Heart right ventricle (tissue), 16 donors: ENCODE results near the gene GABRR1. TPM values are rescaled to one million over a fixed set of nuclear protein-coding genes. Genes with fewer than 3 reads are reported as not detected.
A peak's percentile ranks its signal among the peaks of the same experiment; 100 is the strongest.

Experiments used
- ATAC-seq, 8 donors: fragments of 200-7000 bp; cut with Tn5 transposase; one replicate each; pipeline ENCODE4 v1.9.1; 2020; ENCODE audit warnings: mild to moderate bottlenecking in 8 of 8, moderate library complexity in 8 of 8, moderate number of reproducible peaks in 1 of 8
- DNase-seq, 2 donors: peaks; one replicate each; pipeline ENCODE4 v3.0.0-alpha.2; 2020
- H3K27ac ChIP-seq, 10 donors: fragments of 200-600 bp; sonication (generic) in 2 of 10; one replicate each; pipeline versions ENCODE4 v1.5.0 to v1.8.0; 2020 to 2022; ENCODE audit warnings: mild to moderate bottlenecking in 3 of 10
- H3K27me3 ChIP-seq, 7 donors: fragments of 200-600 bp; one replicate each; pipeline ENCODE4 v1.8.0; 2021 to 2022; ENCODE audit warnings: mild to moderate bottlenecking in 2 of 7
- H3K36me3 ChIP-seq, 9 donors: fragments of 200-600 bp; sonication (generic) in 1 of 9; one replicate each; pipeline versions ENCODE4 v1.5.0 to v1.8.0; 2020 to 2022; ENCODE audit warnings: mild to moderate bottlenecking in 2 of 9
- H3K4me1 ChIP-seq, 9 donors: fragments of 200-600 bp; sonication (generic) in 1 of 9; one replicate each; pipeline versions ENCODE4 v1.5.0 to v1.8.0; 2020 to 2022; ENCODE audit warnings: mild to moderate bottlenecking in 4 of 9
- H3K4me3 ChIP-seq, 10 donors: fragments of 200-600 bp; sonication (generic) in 2 of 10; one replicate each; pipeline versions ENCODE4 v1.5.0 to v1.8.0; 2020 to 2022; ENCODE audit warnings: mild to moderate bottlenecking in 7 of 10, moderate library complexity in 2 of 10
- H3K9me3 ChIP-seq, 11 donors: fragments of 200-600 bp in 10 of 11; sonication (generic) in 2 of 11; one replicate each; pipeline versions ENCODE4 v1.5.0 to v1.8.0; 2013 to 2022; ENCODE audit warnings: mild to moderate bottlenecking in 2 of 11, control low read depth in 1 of 11, moderate library complexity in 1 of 11
- CTCF ChIP-seq, 9 donors: fragments of 200-600 bp; sonication (generic) in 2 of 9; IDR thresholded peaks; one replicate each; pipeline versions ENCODE4 v1.5.0 to v1.8.0; 2021 to 2022; ENCODE audit warnings: antibody characterized with exemption in 9 of 9, mild to moderate bottlenecking in 5 of 9, moderate library complexity in 1 of 9
- WGBS, 2 donors: extraction: QIAGEN DNeasy Blood & Tissue Kit; methylation state at CpG; one replicate each; pipeline ENCODE4 v1.1.7; 2013; ENCODE audit warnings: inconsistent platforms in 1 of 2; 5-methylcytosine and 5-hydroxymethylcytosine counted together
- intact Hi-C, 10 donors: fragments of 100-400 bp; cut with DNase I; formaldehyde crosslinking; loops; one replicate each; pipeline versions ENCODE4 v1.11.1 to v1.14.2; 2022
- long read RNA-seq, 3 donors: library from polyadenylated mRNA; unstranded; transcript quantifications; one replicate each; pipeline ENCODE4 v2.0.0, GENCODE V29; 2020 to 2021
- polyA plus RNA-seq, 2 donors: library from polyadenylated mRNA; stranded (reverse); fragments of 200-250 nt; gene quantifications; one replicate each; pipeline ENCODE4 v1.2.3, GENCODE V29; 2013
- total RNA-seq, 10 donors: library from RNA; stranded (reverse); fragmentation: NEBNext Ultra II Directional in 3 of 10; extraction: Animal tissue kit (Norgen Biotek cat#: 25700) in 3 of 10; gene quantifications; one replicate each; pipeline versions ENCODE4 v1.2.1 to v1.2.4, GENCODE V29; 2021 to 2023
- donor health status: Arrhythmogenic right ventricular cardiomyopathy.
- donor health status: ischemic (EF 13 %, LVEDD 7.1; RV severe dilation, severe dysfunction).
- donor health status: healthy with polysubstance abuse.
- donor health status: DM: no; HTN: yes; CAD: no.
- donor health status: DM: no; HTN: no; CAD: no.
- donor health status: ischemic (EF 25% LVEDD 6.9; RV normal size, moderate dysfunction).
- donor health status: ischemic (EF 25% LVEDD 5.7; RV mildly dilated, moderate dysfunction).
- donor health status: healthy.
- donor health status: DM: yes; HTN: yes; CAD: no.
- donor health status: Ischemic cardiomyopathy.
- donor health status: ischemic (EF 35%, LVEDD 5.7; RV mildly dilated, moderate dysfunction).
- donor health status: nonischemic (EF 11% LVEDD 7.7; RV severe dilation, severe dysfunction).
- donor health status: DM: yes; HTN: yes; CAD: no.
- donor health status: PGD.
- donor health status: ischemic (EF 29% LVEDD 5.4; RV normal size, mild dysfunction).
- donor health status: nonischemic (EF 23%, LVEDD 6.1; RV moderate dilation, normal function).

GABRR1 gene
- total RNA-seq = not detected
- polyA plus RNA-seq = under 1 TPM in 1 of 2 donors, not detected in 1; 0.01 TPM
- long read RNA-seq, donor 1 = 0 reads
- long read RNA-seq, donor 2 = 0 reads
- long read RNA-seq, donor 3 = 0 reads

- Histone ChIP-seq H3K27ac (no peak within 1 kb of the TSS), H3K9me3 (no peaks in the 10 kb centered on the region), H3K4me3 (peak within 1 kb of the TSS in 1 of 10 donors; percentile 19), H3K4me1 (peaks cover 0 to 18% (median 5%) of the 10 kb centered on the region in 9 donors), H3K36me3 (no peaks in the 10 kb centered on the region), H3K27me3 (peaks cover 0 to 5% (median 0%) of the 10 kb centered on the region in 7 donors)
- TF ChIP-seq CTCF (IDR thresholded peaks at IDR 0.05) = no peak
- intact Hi-C loops = no loop called here
- DNase-seq = no peak
- peak in 1 of 8 donors; percentile 52 for ATAC-seq
- WGBS, 2 donors = 36 to 55% methylated on average over 10 of the region's 10 CpGs
Observed at GRCh38 chr6:89217299-89217910, at the start of gene GABRR1. TSS of gene GABRR1 (minus strand) at chr6:89217358. CDS start at chr6:89217322, 36 bp downstream.

- no peak overlapping the region for H3K4me3 ChIP-seq
- H3K9me3 ChIP-seq = no peaks in the 10 kb centered on the region
- no peaks in the 10 kb centered on the region for H3K27me3 ChIP-seq
- H3K36me3 ChIP-seq = no peaks in the 10 kb centered on the region
- DNase-seq = no peak
- intact Hi-C loops = no loop called here
- no peak for TF ChIP-seq CTCF (IDR thresholded peaks at IDR 0.05)
- no peak overlapping the region for H3K27ac ChIP-seq
- H3K4me1 ChIP-seq = peaks cover 0 to 12% (median 8%) of the 10 kb centered on the region in 9 donors
- ATAC-seq = no peak
- WGBS, 2 donors = 96 to 98% methylated on average over 20 of the region's 20 CpGs
Observed at GRCh38 chr6:89264296-89264695, 47.1 kb upstream of the GABRR1 start.

- Histone ChIP-seq H3K4me3 (no peak overlapping the region), H3K4me1 (peaks cover 0 to 12% (median 8%) of the 10 kb centered on the region in 9 donors), H3K36me3 (no peaks in the 10 kb centered on the region), H3K9me3 (no peaks in the 10 kb centered on the region), H3K27me3 (no peaks in the 10 kb centered on the region), H3K27ac (no peak overlapping the region)
- TF ChIP-seq CTCF (IDR thresholded peaks at IDR 0.05) = peak in 1 of 9 donors; percentile 21
- 28 to 29% methylated on average over 5 of the region's 5 CpGs for WGBS, 2 donors
- intact Hi-C loops = no loop called here
- ATAC-seq = peak in 4 of 8 donors; percentile 34 to 44 (median 39)
- DNase-seq = no peak
Observed at GRCh38 chr6:89260832-89261231, 43.7 kb upstream of the GABRR1 start.

- Histone ChIP-seq H3K27me3 (no peaks in the 10 kb centered on the region), H3K9me3 (no peaks in the 10 kb centered on the region), H3K4me3 (no peak overlapping the region), H3K36me3 (no peaks in the 10 kb centered on the region), H3K4me1 (peaks cover 0 to 12% (median 8%) of the 10 kb centered on the region in 9 donors), H3K27ac (no peak overlapping the region)
- DNase-seq = no peak
- TF ChIP-seq CTCF (IDR thresholded peaks at IDR 0.05) = no peak
- intact Hi-C loops = no loop called here
- ATAC-seq = no peak
- 44 to 52% methylated on average over 4 of the region's 4 CpGs for WGBS, 2 donors
Observed at GRCh38 chr6:89260310-89260709, 43.2 kb upstream of the GABRR1 start.
